SK-N-MC (cell line): ENCODE measurements around the gene HTR3B.
A peak's percentile ranks its signal among the peaks of the same experiment; 100 is the strongest.

Experiments
- DNase-seq: peaks from one replicate; pipeline ENCODE4 v3.0.0-alpha.2; 2011; ENCODE audit warnings: low read depth, low spot score
- H3K27ac ChIP-seq: fragments of 200-600 bp; sonication (generic); 2 replicates; pipeline ENCODE4 v1.5.1; 2016; ENCODE audit warnings: mixed run types
- H3K36me3 ChIP-seq: fragments of 200-600 bp; sonication (generic); 2 replicates; pipeline ENCODE4 v1.6.1; 2017; ENCODE audit warnings: antibody characterized with exemption, low read length, mixed read lengths; ENCODE audit not compliant: insufficient read depth
- H3K4me3 ChIP-seq: fragments of 200-600 bp; sonication (generic); 2 replicates; pipeline ENCODE4 v1.5.1; 2016
- H3K9ac ChIP-seq: fragments of 200-600 bp; sonication (generic); 2 replicates; pipeline ENCODE4 v1.8.0; 2017; ENCODE audit warnings: mixed run types, mixed read lengths; ENCODE audit not compliant: insufficient read length
- H3K9me3 ChIP-seq: fragments of 200-600 bp; sonication (generic); 2 replicates; pipeline ENCODE4 v1.6.1; 2017; ENCODE audit warnings: low read depth, mild to moderate bottlenecking, antibody characterized with exemption, low read length, moderate library complexity, mixed read lengths
- EZH2 ChIP-seq: fragments of 200-600 bp; sonication (generic); IDR thresholded peaks from one replicate; pipeline ENCODE4 v1.6.1; 2017; ENCODE audit warnings: antibody characterized with exemption
- FOXP2 ChIP-seq: optimal IDR thresholded peaks from 2 replicates; pipeline ENCODE3; 2011; ENCODE audit warnings: mild to moderate bottlenecking, moderate library complexity; ENCODE audit not compliant: insufficient read depth; ENCODE audit errors: extremely low read length, control extremely low read depth
- POLR2AphosphoS5 ChIP-seq: IDR thresholded peaks from 2 replicates; pipeline ENCODE4 v1.6.1; 2012; ENCODE audit warnings: mild to moderate bottlenecking, low read depth, low read length, borderline replicate concordance

Gene HTR3B, protein sequence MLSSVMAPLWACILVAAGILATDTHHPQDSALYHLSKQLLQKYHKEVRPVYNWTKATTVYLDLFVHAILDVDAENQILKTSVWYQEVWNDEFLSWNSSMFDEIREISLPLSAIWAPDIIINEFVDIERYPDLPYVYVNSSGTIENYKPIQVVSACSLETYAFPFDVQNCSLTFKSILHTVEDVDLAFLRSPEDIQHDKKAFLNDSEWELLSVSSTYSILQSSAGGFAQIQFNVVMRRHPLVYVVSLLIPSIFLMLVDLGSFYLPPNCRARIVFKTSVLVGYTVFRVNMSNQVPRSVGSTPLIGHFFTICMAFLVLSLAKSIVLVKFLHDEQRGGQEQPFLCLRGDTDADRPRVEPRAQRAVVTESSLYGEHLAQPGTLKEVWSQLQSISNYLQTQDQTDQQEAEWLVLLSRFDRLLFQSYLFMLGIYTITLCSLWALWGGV

GRCh38 chr11:113904379-113905101 lies at the start of gene HTR3B:
Gene HTR3B, plus strand, starts transcription at chr11:113904796. Its CDS starts 138 bp downstream, at chr11:113904934.
- no peaks in the 10 kb centered on the region for H3K36me3 ChIP-seq
- H3K9me3 ChIP-seq: no peaks in the 10 kb centered on the region
- DNase-seq: peak; percentile 63
- TF ChIP-seq FOXP2 (peak; percentile 20), POLR2AphosphoS5 (no peak; the same call in 1 of the 2 replicates)
- peak within 1 kb of the TSS; percentile 48 for H3K4me3 ChIP-seq
- no peak within 1 kb of the TSS for H3K27ac ChIP-seq
- no peak within 1 kb of the TSS for H3K9ac ChIP-seq

DNA sequence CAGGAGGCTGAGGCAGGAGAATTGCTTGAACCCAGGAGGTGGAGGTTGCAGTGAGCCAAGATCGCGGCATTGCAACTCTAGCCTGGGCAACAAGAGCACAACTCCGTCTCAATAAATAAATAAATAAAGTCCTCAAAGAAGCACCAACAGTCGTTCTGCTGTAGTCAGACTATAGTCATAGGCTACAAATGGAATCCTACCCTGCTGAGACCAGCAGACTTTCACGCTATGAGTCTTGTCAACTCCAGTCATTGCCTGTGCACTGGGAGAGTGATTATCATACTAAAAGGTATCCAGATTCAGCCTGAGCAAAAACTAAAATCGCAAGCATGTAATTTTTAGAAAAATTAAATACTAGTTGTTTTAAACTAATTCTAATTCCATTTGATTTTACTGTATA lies 48.8 kb upstream of the HTR3B start:
- no peak overlapping the region for H3K27ac ChIP-seq
- H3K36me3 ChIP-seq: peaks cover 3% of the 10 kb centered on the region; the same call in 1 of the 2 replicates
- H3K4me3 ChIP-seq: no peak overlapping the region
- TF ChIP-seq EZH2: no peak
- no peak for TF ChIP-seq FOXP2
- TF ChIP-seq POLR2AphosphoS5: no peak
- H3K9ac ChIP-seq: no peak overlapping the region
- no peak for DNase-seq
- H3K9me3 ChIP-seq: no peaks in the 10 kb centered on the region

DNA sequence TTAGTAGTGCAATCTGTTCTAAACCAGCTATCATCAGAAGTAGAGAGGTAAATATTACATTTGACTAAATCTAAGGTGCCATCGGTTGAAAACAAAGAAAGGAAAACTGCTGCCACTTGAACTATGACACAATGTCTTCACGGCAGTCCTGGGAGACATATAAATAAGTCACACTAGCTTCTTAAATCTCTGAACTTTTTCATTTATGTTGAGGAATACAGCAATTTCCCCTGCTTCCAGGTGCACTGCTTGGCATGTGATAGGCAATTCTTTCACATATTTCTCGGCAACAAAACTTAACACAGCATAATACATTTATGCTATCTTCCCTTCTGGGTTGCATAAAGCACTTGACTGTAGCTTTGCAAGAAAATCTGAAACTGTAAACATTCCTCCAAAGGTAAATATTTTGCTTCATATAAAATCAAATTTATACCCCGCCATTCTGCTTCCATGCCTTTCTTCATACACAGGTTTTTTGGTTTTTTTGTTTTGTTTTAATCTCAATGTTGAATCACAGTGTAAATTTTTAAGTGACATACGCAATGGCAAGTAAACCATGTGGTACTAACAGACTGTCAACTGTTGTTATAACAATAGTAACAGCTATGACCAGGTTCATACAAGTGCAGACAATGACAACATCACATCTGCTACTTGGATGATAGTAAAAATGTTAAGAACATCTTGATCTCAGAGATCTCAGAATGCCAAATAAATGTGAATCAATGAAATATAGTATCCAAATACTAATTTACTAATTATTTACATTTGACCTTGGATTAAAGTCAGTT lies 47.4 kb upstream of the HTR3B start:
- Histone ChIP-seq H3K36me3 (peaks cover 3% of the 10 kb centered on the region; the same call in 1 of the 2 replicates), H3K27ac (no peak overlapping the region), H3K9me3 (no peaks in the 10 kb centered on the region), H3K4me3 (no peak overlapping the region), H3K9ac (no peak overlapping the region)
- no peak for DNase-seq
- no peak for TF ChIP-seq EZH2
- no peak for TF ChIP-seq POLR2AphosphoS5
- no peak for TF ChIP-seq FOXP2

DNA sequence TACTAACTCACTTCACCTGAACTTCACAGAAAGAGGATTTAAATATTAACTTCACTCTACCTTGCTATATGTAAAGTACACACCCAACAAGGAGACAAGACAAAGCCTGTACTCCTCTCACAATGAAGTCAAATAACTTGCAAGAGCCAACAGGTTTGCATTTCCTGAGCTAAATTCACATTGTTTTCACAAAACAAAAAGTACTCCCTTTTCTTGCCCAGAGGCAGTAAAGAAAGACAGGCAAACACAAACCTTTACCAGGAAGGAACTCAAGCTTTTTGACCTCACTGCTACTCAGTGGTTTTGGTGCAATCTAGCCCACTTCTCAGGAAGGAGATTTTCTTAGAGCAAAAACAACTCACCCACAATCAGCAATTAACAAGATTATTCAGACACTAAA lies 44.9 kb upstream of the HTR3B start:
- DNase-seq: no peak
- Histone ChIP-seq H3K9me3 (no peaks in the 10 kb centered on the region), H3K9ac (no peak overlapping the region), H3K36me3 (no peaks in the 10 kb centered on the region), H3K4me3 (no peak overlapping the region), H3K27ac (no peak overlapping the region)
- TF ChIP-seq POLR2AphosphoS5 (no peak), EZH2 (no peak), FOXP2 (no peak)

- Histone ChIP-seq H3K27ac (no peak overlapping the region), H3K4me3 (no peak overlapping the region), H3K9ac (no peak overlapping the region), H3K9me3 (no peaks in the 10 kb centered on the region), H3K36me3 (no peaks in the 10 kb centered on the region)
- TF ChIP-seq EZH2 (no peak), POLR2AphosphoS5 (no peak), FOXP2 (no peak)
- DNase-seq: no peak
Observed at GRCh38 chr11:113862435-113862834, 42.2 kb upstream of the HTR3B start.

DNA sequence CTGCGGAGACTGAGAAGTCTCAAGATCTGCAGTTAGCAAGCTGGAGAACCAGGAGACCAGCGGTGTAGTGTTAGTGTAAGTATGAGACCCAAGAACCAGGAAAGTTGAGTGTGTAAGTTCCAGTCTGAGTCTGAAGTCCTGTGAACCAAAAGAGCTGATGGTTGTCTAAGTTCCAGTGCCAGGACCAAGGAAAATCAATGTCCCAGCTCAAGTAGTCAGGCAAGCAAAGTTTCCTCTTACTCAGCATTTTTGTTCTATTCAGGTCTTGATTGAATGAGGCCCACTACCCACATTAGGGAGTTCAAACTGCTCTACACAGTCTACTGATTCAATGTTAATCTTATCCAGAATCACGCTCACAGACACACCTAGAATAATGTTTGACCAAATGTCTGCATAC lies 40.2 kb upstream of the HTR3B start:
- no peak for DNase-seq
- H3K9ac ChIP-seq: no peak overlapping the region
- no peak overlapping the region for H3K4me3 ChIP-seq
- TF ChIP-seq POLR2AphosphoS5 (no peak), FOXP2 (no peak), EZH2 (no peak)
- no peaks in the 10 kb centered on the region for H3K36me3 ChIP-seq
- H3K9me3 ChIP-seq: no peaks in the 10 kb centered on the region
- H3K27ac ChIP-seq: no peak overlapping the region

DNA sequence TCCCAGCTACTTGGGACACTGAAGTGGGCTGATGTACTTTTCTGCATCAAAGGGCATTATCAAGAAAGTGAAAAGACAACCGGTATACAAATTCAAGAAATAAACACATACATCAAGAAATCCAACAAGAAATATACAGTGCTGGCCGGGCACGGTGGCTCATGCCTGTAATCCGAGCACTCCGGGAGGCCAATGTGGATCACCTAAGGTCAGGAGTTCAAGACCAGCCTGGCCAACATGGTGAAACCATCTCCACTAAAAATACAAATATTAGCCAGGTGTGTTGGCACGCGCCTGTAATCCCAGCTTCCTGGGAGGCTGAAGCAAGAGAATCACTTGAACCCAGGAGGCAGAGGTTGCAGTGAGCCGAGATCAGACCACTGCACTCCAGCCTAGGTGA lies 38.7 kb upstream of the HTR3B start:
- H3K9me3 ChIP-seq: no peaks in the 10 kb centered on the region
- no peak overlapping the region for H3K9ac ChIP-seq
- no peak for DNase-seq
- no peak overlapping the region for H3K4me3 ChIP-seq
- H3K36me3 ChIP-seq: no peaks in the 10 kb centered on the region
- TF ChIP-seq FOXP2 (no peak), POLR2AphosphoS5 (no peak), EZH2 (no peak)
- H3K27ac ChIP-seq: no peak overlapping the region
